Measurements from ENCODE around the gene APOC3. TPM values are rescaled to one million over a fixed set of nuclear protein-coding genes. Genes with fewer than 3 reads are reported as not detected.

APOC3 gene
- total RNA-seq, 1 experiment from 2014 or later: not detected

GRCh38 chr11:116786966-116787365 is 42.7 kb upstream of the APOC3 start:
- DNase-seq: no peak
- Histone ChIP-seq H2AFZ (ENCODE audit: low read length) (no peak overlapping the region), H4K20me1 (ENCODE audit: low read length) (no peaks in the 10 kb centered on the region; the same call in 1 of the 2 replicates), H3K9me2 (replicated peaks; ENCODE audit: low read length) (no peaks in the 10 kb centered on the region), H3K9ac (ENCODE audit: low read length) (peak overlapping the region; percentile 92), H3K4me1 (ENCODE audit: insufficient read depth, low read length) (peaks cover 36% of the 10 kb centered on the region), H3K9me3 (ENCODE audit: low read length) (no peaks in the 10 kb centered on the region), H3K27ac (ENCODE audit: low read length) (no peak overlapping the region), H3K27me3 (ENCODE audit: low read length) (no peaks in the 10 kb centered on the region), H3K36me3 (ENCODE audit: low read depth, low read length) (peaks cover 46% of the 10 kb centered on the region), H3K4me2 (ENCODE audit: low read length) (peak overlapping the region; percentile 94), H3K4me3 (ENCODE audit: low read length) (peak overlapping the region; percentile 83), H3K79me2 (ENCODE audit: low read length) (peaks cover 32% of the 10 kb centered on the region), H3F3A (ENCODE audit: low read length, unreplicated experiment) (no peaks in the 10 kb centered on the region)
- TF ChIP-seq CTCF (conservative IDR thresholded peaks at IDR 0.05; ENCODE audit: low read depth, low read length): no peak
- no peak for TF ChIP-seq EZH2phosphoT487 (IDR thresholded peaks at IDR 0.05; ENCODE audit: borderline replicate concordance, low read length)
- no peak for TF ChIP-seq EZH2 (IDR thresholded peaks at IDR 0.05; ENCODE audit: low read length, unreplicated experiment)
- intact Hi-C loops (cut with micrococcal nuclease): no loop called here
- TSS peak; percentile 63 for BruUV-seq (replicated peaks)
- POLR2A ChIA-PET (ENCODE audit: unreplicated experiment): interaction anchor here (2.0 kb wide), 1 partner anchor 49 kb away, joined by 7 read pairs; no protein-coding TSS in a partner anchor
- ATAC-seq: no peak
- CTCF ChIA-PET: interaction anchor here (0.6 to 2.6 kb wide), 3 partner anchors 41 to 352 kb away, joined by 3 to 16 read pairs (median 4); partner anchors contain the start of gene APOA1

- DNase-seq (peak; percentile 23), ATAC-seq (peak; percentile 16)
- Histone ChIP-seq H3K4me3 (ENCODE audit: low read length) (peak overlapping the region; percentile 83), H3K9ac (ENCODE audit: low read length) (peak overlapping the region; percentile 92), H3K27me3 (ENCODE audit: low read length) (no peaks in the 10 kb centered on the region), H3K9me3 (ENCODE audit: low read length) (no peaks in the 10 kb centered on the region), H3K4me2 (ENCODE audit: low read length) (peak overlapping the region; percentile 94), H2AFZ (ENCODE audit: low read length) (peak overlapping the region; percentile 97), H3F3A (ENCODE audit: low read length, unreplicated experiment) (no peaks in the 10 kb centered on the region), H3K79me2 (ENCODE audit: low read length) (peaks cover 28% of the 10 kb centered on the region), H3K27ac (ENCODE audit: low read length) (no peak overlapping the region; the same call in 1 of the 2 replicates), H3K36me3 (ENCODE audit: low read depth, low read length) (peaks cover 41% of the 10 kb centered on the region), H3K4me1 (ENCODE audit: insufficient read depth, low read length) (peaks cover 37% of the 10 kb centered on the region), H4K20me1 (ENCODE audit: low read length) (no peaks in the 10 kb centered on the region; the same call in 1 of the 2 replicates), H3K9me2 (replicated peaks; ENCODE audit: low read length) (no peaks in the 10 kb centered on the region)
- BruUV-seq (replicated peaks): no TSS peak
- intact Hi-C loops (cut with micrococcal nuclease): no loop called here
- POLR2A ChIA-PET (ENCODE audit: unreplicated experiment): interaction anchor here (2.0 kb wide), 1 partner anchor 48 kb away, joined by 7 read pairs; no protein-coding TSS in a partner anchor
- CTCF ChIA-PET: interaction anchor here (0.6 to 2.6 kb wide), 3 partner anchors 41 to 319 kb away, joined by 4 to 16 read pairs (median 6); partner anchors contain the start of gene APOA1
- TF ChIP-seq CTCF (conservative IDR thresholded peaks at IDR 0.05; ENCODE audit: low read depth, low read length) (no peak), EZH2 (IDR thresholded peaks at IDR 0.05; ENCODE audit: low read length, unreplicated experiment) (no peak), EZH2phosphoT487 (IDR thresholded peaks at IDR 0.05; ENCODE audit: borderline replicate concordance, low read length) (no peak)
Observed at GRCh38 chr11:116787436-116787785, 42.3 kb upstream of the APOC3 start.
